ENCODE measurements around the gene C1QTNF7.

- TF ChIP-seq CTCF (conservative IDR thresholded peaks at IDR 0.05; ENCODE audit: low read length): no peak
- no peak for TF ChIP-seq EZH2phosphoT487 (IDR thresholded peaks at IDR 0.05; ENCODE audit: borderline replicate concordance)
Measured at GRCh38 chr4:15410750-15411149, 17.1 kb upstream of the C1QTNF7 start.

All from Loucy (cell line).